IPS DF 4.7 (cell line): Measurements from ENCODE around the gene SLC25A24.
A peak's percentile ranks its signal among the peaks of the same experiment; 100 is the strongest.
"Not testable (repeated sequence)": the region's sequence is repeated elsewhere in the genome, so short reads cannot be mapped to it uniquely, and the experiment has no call there.

Experiments
- DNase-seq: peaks from one replicate; pipeline ENCODE4 v3.0.0-alpha.2; 2013; ENCODE audit warnings: low spot score; ENCODE audit errors: extremely low read depth

Gene SLC25A24

GRCh38 chr1:108199201-108199691 is 897 bp downstream of the SLC25A24 start:
- DNase-seq, result peak; percentile 36

- no peak for DNase-seq
Observed at GRCh38 chr1:108194051-108194450, 6.1 kb downstream of the SLC25A24 start.

GRCh38 chr1:108193333-108193732 is 6.8 kb downstream of the SLC25A24 start:
- DNase-seq, result no peak

GRCh38 chr1:108192581-108192980 is 7.6 kb downstream of the SLC25A24 start:
- no peak for DNase-seq

GRCh38 chr1:108190686-108191416 is 9.3 kb downstream of the SLC25A24 start:
- no peak for DNase-seq

- DNase-seq, result no peak
Observed at GRCh38 chr1:108190001-108190634, 10.0 kb downstream of the SLC25A24 start.

- no peak for DNase-seq
Observed at GRCh38 chr1:108188801-108189200, 11.3 kb downstream of the SLC25A24 start.

GRCh38 chr1:108182959-108183700 is 17.0 kb downstream of the SLC25A24 start:
- no peak for DNase-seq

- no peak for DNase-seq
Observed at GRCh38 chr1:108179018-108179417, 21.1 kb downstream of the SLC25A24 start.

GRCh38 chr1:108162409-108162808 is 37.7 kb downstream of the SLC25A24 start:
- not testable (repeated sequence) for DNase-seq

GRCh38 chr1:108159951-108160350 is 40.2 kb downstream of the SLC25A24 start:
- DNase-seq, result not testable (repeated sequence)

- no peak for DNase-seq
Observed at GRCh38 chr1:108158893-108159453, 41.2 kb downstream of the SLC25A24 start.

GRCh38 chr1:108154314-108154713 is 45.8 kb downstream of the SLC25A24 start:
- DNase-seq, result no peak

- no peak for DNase-seq
Observed at GRCh38 chr1:108152782-108153222, 47.3 kb downstream of the SLC25A24 start.

GRCh38 chr1:108151548-108151947 is 48.6 kb downstream of the SLC25A24 start:
- DNase-seq, result no peak

GRCh38 chr1:108149796-108150467 is 50.2 kb downstream of the SLC25A24 start:
- DNase-seq, result no peak

- DNase-seq, result not testable (repeated sequence)
Observed at GRCh38 chr1:108144569-108144968, 55.6 kb downstream of the SLC25A24 start.

- DNase-seq, result no peak
Observed at GRCh38 chr1:108142773-108143394, 57.3 kb downstream of the SLC25A24 start.

GRCh38 chr1:108142258-108142657 is 57.9 kb downstream of the SLC25A24 start:
- DNase-seq, result no peak

- DNase-seq, result no peak
Observed at GRCh38 chr1:108141621-108142020, 58.5 kb downstream of the SLC25A24 start.

- DNase-seq, result no peak
Observed at GRCh38 chr1:108140936-108141335, 59.2 kb downstream of the SLC25A24 start.
